COLO668 (cell line): ENCODE measurements around the gene MRPL18.
"Not testable (repeated sequence)": the region's sequence is repeated elsewhere in the genome, so short reads cannot be mapped to it uniquely, and the experiment has no call there.

Experiments used
- DNase-seq: peaks from one replicate; lab custom pipeline; 2025; ENCODE audit not compliant: unreplicated experiment; lab: John Stamatoyannopoulos, UW

Gene MRPL18

DNA sequence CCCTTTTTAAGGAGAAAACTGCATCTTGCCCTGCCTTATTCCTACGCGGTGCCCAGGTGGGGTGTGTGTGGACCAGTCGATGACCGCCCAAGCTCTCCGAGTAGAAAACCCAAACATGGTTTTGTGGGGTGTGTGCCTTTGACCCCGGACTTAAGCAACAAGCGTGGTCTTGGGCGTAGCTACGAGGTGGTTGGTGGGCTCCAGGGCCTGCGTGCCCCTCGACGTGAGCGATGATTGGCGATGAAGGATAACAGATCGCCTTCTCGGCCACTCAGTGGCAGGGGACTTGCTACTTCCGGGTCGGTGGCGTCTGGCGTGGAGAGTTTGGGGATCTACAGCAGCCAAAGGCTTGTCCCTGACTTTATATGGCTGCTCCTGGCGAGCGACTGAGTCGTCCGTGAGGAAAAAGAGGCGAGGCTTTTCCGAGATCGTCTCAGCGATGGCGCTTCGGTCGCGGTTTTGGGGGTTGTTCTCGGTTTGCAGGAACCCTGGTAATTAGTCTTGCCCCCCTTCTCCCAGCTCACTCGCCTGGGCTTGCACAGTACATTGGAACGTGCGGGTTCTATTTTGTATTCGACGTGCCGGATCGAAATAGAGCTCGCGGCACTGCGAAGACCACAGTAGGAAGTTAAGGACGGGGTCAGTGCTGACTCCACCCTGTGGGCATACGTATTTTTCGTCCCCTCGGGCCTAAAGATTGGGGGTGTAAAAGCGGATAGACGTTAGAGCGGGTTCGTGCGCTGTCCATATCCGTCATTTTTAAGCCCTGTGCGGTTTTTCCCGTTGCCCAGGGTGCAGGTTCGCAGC is at the start of gene MRPL18:
Gene MRPL18, plus strand, starts transcription at position 319 of the 807 bp plus-strand sequence. Its CDS starts 121 bp downstream, at position 440.
- peak; percentile 90 for DNase-seq

DNA sequence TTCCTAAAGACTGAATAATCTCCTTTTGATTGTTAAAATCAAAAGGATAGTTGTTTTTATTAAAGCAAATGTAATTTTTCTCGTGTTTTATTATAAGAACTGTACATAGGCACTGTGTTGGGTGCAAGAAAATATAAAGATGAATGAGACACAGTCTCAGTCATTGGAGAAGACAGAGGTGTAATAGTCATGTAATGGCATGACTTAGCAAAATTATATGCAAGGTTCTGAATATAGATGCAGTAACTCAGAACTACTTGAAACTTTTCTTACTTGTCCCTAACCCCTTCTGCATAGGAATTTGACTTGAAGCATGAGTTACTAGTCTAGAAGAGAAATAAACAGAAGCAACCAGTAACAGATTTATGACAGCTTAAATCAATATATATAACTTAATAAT is 48.1 kb upstream of the MRPL18 start:
- no peak for DNase-seq

DNA sequence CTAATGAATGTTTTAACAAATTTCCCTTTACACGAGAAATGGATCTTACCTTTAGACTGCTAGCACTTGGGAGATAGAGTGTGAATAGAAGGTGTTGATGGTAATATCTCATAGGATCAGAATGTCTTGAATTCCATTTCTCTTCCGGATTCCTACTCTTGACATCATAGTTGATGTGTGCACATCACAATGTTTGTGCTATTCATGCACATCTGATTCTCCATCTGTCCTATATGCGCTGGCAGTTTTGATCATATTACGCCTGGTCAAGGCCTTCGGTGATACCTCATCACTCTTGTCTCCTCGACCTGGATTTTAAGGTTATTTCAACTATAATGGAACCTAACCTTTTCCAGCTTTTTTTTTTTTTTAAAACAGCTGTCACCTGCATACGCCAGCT is 45.2 kb upstream of the MRPL18 start:
- no peak for DNase-seq

DNA sequence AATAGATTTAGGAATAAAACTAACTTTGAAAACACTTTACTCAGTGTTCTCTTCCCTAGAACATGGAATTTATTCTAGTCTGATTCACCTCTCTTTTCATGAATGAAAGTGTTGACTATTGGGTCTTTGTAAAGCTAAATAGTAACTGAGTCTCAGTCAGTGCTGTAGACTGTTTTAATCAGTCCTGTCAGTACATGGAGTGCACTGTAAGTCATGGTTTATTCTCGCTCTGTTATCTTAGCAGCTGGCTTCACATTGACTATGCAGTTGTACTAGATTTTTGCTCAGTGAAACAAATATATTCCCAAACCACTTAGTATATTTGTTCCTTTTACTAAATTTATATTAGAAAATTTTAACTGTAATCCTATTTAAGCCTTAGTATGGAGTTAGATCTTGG is 43.5 kb upstream of the MRPL18 start:
- no peak for DNase-seq

DNA sequence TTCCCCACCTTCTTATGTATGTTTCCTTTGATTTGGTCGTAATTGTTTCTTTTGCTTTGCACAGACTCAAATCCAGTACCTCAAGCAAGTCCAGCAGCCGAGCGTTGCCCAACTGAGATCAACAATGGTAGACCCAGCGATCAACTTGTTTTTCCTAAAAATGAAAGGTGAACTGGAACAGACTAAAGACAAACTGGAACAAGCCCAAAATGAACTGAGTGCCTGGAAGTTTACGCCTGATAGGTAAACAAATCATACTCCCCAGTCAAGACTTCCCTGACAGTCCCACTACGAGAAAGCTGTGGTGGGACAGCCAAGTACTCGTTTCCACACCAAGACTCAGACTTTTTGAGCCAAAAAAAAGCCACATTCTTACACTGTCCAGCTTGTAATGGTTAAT is 42.1 kb upstream of the MRPL18 start:
- not testable (repeated sequence) for DNase-seq

DNA sequence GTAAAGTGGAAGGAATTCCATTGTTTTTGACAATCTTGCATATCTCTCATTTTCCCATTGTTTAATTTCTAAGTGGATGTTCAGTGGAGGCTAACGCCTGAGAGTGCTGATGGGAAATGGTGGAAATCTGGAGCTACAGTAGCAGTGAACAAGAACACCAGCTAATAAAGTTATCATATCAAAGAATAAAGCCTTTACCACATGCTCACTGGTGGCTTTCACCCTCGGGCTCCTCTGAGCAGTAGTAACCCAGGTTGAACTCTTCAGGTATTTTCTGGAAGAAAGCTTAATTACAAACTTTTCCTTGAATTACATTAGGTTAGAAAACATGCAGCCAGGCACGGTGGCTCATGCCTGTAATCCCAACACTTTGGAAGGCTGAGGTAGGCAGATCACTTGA is 38.8 kb upstream of the MRPL18 start:
- no peak for DNase-seq

DNA sequence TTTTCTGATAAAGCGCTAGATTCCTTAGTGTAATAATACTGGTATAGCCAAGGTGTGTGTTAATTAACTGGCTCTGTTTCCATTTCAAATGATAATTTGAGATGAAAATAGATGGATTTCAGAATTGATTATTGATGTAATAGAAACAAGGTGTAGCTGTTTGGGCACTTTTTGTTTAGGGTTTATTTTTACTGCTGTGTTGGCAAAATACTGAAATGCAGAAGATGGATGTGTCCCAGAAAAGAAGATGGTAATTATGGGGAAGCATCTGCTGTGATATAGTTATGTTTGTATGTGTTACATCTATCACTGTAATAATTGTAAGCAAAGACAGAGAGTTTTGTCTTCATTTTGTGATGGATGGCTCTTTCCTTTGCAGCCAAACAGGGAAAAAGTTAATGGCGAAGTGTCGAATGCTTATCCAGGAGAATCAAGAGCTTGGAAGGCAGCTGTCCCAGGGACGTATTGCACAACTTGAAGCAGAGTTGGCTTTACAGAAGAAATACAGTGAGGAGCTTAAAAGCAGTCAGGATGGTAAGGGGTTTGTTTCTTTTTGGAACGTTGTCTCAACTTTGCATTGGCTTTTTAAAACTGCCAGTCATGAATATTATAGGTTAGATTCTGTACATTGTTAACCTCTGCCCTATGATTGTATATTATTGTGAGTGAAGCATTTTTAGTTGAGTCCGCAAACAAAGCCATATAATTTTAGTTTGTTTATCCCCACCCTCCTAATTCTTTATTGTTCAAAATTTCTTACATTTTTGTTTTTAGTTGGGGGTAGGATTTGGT is 37.0 kb upstream of the MRPL18 start:
- DNase-seq, result no peak

DNA sequence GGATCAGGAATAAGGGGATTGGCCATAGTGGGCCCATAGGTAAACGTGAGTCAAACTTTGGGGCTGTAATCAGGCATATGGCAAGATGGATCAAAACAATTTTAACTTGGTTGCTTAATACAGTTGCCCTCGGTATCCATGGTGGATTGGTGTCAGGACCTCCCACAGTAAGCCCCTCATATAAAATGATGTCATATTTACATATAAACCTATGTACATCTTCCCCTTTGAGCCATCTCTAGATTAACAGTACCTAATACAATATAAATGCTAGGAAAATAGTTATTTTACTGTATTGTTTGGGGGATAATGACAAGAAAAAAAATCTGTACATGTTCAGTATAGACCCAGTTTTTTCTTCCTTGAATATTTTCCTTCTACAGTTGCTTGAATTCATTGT is 35.9 kb upstream of the MRPL18 start:
- no peak for DNase-seq

DNA sequence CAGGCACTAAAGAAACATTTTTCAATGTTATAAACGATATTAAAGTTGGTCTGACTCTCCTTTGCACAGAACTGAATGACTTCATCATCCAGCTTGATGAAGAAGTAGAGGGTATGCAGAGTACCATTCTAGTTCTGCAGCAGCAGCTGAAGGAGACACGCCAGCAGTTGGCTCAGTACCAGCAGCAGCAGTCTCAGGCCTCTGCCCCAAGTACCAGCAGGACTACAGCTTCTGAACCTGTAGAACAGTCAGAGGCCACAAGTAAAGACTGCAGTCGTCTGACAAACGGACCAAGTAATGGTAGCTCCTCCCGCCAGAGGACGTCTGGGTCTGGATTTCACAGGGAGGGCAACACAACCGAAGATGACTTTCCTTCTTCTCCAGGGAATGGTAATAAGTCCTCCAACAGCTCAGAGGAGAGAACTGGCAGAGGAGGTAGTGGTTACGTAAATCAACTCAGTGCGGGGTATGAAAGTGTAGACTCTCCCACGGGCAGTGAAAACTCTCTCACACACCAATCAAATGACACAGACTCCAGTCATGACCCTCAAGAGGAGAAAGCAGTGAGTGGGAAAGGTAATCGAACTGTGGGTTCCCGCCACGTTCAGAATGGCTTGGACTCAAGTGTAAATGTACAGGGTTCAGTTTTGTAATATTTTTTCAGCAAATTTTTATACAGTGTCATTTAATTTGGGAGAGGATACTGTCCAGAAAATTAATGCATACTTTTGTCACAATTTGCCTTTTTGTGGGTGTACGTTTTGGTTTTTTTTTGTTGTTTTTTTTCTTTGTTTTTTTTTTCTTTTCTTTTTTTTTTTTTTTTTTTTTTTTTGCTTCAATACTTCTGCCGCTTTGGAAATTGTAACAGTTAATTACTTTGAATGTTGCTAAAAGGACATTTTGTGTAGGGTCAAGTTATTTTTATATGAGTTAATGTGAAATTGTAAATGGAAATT is 35.0 kb upstream of the MRPL18 start:
- no peak for DNase-seq

DNA sequence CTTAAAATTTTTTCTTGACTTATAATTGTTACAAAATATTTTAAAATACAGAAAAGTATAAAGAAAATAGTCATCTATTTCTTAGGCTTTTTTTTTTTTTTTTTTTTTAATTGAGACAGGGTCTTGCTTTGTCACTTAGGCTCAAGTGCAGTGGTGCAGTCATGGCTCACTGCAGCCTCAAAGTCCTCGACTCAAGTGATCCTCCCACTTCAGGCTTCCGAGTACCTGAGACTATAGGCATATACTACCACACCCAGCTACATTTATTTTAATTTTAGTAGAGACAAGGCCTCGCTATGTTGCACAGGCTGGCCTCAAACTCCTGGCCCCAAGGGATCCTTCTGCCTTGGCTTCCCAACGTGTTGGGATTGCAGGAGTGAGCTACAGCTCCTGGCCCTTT is 33.8 kb upstream of the MRPL18 start:
- no peak for DNase-seq

DNA sequence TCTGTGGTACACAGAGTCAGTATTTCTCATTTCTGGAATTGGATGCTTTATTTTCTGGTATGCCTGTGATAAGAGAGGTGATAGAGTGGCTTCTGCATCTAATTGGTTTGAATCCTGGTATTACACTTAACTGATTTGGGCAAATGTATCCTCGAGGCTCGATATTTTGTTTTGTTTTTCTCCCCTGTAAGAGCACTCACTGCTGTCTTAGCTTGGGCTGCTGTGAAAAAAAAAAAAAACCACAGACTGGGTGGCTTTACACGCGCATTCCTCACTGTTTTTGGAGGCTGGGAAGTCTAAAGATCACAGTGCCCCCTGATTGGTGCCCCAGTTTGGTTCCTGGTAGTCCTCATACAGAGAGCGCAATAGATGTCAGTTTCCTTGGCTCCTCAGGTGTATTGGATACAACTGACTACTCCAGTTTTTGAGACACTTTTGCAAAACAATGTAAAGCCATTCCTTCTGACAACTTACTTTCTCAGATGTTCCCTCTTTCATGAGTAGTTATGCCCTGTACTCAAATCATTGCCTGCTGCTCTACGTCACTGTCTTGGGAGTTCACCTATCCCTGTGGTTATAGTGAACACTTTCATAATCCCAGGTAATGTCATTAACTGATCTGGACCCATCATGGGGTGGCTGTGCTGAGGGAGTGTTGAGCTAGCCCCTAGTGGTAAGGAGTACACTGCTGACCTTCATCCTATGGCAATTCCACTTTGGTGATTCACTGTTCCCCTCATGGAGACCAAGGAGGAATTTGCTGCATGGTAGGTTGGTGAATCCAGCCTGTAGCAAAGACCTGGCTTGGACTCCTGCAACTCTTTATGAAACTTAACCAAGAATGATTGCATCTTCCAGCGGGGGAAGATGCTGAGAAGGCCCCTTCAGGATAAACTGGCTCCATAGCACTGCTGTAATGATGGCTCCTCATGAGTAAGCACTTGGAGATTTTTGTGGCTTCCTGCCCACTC is 32.0 kb upstream of the MRPL18 start:
- no peak for DNase-seq

DNA sequence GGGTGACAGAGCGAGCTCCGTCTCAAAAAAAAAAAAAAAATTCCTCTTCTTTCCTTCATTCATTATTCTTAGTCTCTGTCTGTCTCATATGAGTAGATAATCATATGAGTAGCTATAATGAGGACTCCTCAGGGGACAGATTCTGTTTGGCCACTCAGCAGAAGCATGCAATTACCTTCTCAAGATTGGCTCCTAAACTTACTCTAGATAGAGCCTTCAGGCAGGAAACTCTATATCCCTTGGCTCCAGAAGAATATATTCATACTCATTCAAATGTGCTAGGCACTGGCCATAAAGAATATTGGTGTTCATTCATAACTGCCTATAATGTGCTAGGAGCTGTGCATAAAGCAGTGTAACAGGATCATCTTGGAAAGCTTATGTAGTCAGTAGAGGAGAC is 30.6 kb upstream of the MRPL18 start:
- no peak for DNase-seq

DNA sequence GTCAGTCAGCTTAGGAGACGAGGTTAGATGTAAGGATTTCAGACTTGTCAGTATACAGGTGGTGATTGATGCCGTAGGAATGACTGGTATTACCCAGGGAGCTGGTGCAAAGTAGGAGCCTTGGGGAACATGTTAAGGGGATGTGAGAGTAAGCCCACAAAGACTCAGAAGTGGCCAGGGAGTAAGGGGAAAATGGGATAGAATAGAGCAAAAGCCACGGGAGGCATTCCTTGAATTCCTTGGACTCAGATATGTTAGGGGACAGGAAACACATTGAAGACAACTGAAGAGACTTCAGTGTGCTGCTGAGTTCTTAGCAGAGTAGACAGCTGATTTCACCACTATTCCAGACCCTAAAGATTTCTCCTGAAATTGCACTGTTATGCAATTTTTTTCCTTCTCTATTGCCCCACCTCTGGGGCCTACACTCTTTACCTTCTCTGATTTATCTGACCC is 29.6 kb upstream of the MRPL18 start:
- no peak for DNase-seq

DNA sequence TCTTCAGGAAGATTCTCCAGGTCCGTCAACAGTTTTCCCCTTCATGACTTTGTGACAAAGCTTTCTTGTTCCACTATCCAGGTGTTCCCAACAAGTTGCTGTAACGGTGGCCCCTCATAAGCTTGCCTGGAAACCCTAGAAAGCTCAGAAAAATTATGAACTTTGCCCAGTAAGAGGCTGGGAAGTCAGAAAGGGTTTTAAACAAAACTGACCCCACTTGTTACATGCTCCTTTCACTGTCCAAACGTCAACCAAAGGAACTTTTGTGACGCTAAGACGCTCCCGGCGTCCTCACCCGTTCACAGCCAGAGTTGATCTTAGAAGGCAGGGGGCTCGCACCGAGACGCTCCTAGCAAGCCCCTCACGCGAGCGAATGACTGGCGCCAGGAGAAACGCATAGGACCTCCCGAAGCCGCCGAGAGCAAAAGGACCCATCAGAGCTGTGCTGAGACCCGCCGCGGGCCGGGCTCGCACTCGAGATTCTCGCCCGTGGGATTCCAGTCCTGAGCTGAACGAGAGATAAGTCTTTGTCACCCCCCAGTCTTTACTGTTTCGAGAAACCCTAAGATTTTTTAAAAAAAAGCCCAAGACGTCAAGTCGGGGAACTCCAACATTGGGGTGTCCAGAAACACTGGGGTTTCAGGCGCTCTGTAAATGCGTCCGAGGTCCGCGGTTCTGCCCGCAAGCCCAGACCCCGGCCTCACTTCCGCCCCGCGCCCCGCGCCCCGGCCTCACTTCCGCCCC is 29.0 kb upstream of the MRPL18 start:
- peak; percentile 19 for DNase-seq

DNA sequence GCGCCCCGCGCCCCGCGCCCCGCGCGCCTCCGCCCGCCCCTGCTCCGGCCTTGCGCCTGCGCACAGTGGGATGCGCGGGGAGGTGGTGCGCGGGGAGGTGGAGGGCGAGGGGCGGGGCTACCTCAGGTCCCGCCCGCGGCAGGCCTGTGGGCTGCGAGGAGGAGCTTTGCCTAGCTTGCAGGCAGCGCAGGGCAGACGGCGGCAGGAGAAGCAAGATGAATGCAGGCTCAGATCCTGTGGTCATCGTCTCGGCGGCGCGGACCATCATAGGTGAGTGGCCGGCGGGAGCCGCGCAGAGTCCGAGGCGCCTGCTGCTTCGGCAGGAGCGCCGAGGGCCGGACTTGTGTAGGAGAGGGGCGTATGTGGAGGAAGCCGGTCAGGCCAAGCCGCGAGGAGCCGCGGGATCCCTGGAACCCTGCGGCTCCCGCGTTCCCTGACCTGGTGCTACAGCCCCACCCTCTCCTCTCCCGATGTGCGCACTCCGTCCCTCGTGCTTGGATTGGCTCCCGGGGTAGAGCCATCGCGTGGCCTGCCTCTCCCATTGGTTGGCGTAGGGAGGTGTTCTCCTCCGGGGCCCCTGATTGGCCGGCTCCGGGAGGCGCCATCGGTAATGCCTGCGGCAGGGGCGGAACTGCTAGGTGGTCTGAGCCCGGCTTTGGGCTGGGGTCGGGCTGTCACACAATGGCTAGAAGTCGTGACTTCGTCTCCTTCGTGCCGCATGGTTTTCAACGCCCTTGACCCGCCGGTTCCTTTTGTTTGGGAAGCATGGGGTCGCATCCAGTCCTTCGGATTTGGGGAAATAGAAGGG is 28.2 kb upstream of the MRPL18 start, which contains the start of gene ACAT2:
Gene ACAT2, plus strand, starts transcription at position 173 of the 808 bp plus-strand sequence. Its CDS starts 43 bp downstream, at position 216.
- DNase-seq, result peak; percentile 89

DNA sequence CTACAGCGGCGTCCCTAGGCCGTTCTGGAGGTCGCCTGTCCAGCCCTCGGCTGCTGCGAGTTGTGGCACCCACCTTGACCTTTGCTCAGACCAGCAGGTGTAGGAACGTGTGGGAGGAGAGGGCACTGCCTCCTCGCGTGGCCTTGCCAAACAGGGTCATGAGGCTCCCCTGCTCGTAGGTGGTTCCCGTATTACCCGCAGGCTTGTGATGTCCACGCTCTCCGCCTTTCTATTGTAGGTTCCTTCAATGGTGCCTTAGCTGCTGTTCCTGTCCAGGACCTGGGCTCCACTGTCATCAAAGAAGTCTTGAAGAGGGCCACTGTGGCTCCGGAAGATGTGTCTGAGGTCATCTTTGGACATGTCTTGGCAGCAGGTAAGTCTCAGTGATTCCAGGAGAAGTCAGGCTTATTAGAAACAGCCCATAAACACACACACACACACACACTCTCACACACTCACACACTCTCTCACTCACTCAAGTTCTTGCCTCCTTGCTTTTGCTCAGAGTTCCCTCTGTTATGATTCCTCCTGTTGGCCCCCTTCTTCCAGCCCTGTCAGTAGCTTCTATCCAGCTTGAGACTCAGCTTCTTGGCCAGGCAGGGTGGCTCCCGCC is 27.5 kb upstream of the MRPL18 start:
- DNase-seq, result no peak

DNA sequence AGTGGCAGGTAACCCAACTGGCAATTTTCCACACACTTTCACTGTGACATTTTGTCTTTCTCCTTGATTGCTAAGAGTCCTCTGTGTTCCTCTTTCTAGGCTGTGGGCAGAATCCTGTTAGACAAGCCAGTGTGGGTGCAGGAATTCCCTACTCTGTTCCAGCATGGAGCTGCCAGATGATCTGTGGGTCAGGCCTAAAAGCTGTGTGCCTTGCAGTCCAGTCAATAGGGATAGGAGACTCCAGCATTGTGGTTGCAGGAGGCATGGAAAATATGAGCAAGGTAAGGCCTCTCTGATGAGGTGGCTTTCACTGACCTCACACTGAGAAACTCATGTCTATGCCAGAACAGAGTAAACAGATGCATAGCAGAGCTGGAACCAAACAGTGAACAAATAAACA is 23.4 kb upstream of the MRPL18 start:
- no peak for DNase-seq

DNA sequence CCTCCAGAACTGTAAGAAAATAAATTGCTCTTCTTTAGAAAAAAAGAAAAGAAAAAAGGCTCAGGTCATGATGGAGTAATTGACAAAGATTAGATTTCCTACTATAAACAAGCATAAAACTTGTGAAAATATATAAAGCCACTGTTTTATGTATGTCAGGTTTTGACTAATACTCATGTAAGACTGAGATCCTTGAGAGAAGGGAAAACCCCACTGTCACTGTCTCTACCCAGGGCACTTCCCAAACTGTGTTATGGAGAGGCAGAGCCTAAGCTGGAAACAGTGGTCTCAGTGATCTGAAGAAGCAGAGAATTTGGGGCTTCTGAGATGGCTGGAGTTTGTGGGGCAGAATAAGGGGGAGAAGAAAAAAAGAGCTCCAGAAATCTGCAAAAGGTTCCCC is 20.8 kb upstream of the MRPL18 start:
- DNase-seq, result no peak
